ENCODE results near the gene CFAP410.

CFAP410 gene

GRCh38 chr21:44300262-44300959 is 38.8 kb downstream of the CFAP410 start:
- peak overlapping the region; percentile 61 for H3K4me3 ChIP-seq (ENCODE audit: low read depth, low read length)
- no peaks in the 10 kb centered on the region for H3K36me3 ChIP-seq
- no peaks in the 10 kb centered on the region for H3K9me3 ChIP-seq
- no peaks in the 10 kb centered on the region for H3K4me1 ChIP-seq
- peak; percentile 49 for DNase-seq
- TF ChIP-seq, protein P1, sequence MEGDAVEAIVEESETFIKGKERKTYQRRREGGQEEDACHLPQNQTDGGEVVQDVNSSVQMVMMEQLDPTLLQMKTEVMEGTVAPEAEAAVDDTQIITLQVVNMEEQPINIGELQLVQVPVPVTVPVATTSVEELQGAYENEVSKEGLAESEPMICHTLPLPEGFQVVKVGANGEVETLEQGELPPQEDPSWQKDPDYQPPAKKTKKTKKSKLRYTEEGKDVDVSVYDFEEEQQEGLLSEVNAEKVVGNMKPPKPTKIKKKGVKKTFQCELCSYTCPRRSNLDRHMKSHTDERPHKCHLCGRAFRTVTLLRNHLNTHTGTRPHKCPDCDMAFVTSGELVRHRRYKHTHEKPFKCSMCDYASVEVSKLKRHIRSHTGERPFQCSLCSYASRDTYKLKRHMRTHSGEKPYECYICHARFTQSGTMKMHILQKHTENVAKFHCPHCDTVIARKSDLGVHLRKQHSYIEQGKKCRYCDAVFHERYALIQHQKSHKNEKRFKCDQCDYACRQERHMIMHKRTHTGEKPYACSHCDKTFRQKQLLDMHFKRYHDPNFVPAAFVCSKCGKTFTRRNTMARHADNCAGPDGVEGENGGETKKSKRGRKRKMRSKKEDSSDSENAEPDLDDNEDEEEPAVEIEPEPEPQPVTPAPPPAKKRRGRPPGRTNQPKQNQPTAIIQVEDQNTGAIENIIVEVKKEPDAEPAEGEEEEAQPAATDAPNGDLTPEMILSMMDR (IDR thresholded peaks at IDR 0.05; ENCODE audit: low read depth, low read length), result no peak
- no peaks in the 10 kb centered on the region for H3K27me3 ChIP-seq

- no peaks in the 10 kb centered on the region for H3K4me1 ChIP-seq
- peak; percentile 76 for DNase-seq
- TF ChIP-seq, protein P1 (IDR thresholded peaks at IDR 0.05; ENCODE audit: low read depth, low read length), result no peak
These were observed 39.5 kb downstream of the CFAP410 start, which contains the start of gene PFKL for GRCh38 chr21:44299458-44300261. PFKL (plus strand) TSS chr21:44300053; CDS start chr21:44300106, 53 bp downstream.

GRCh38 chr21:44299085-44299457 is 40.1 kb downstream of the CFAP410 start:
- no peak for DNase-seq
- Histone ChIP-seq H3K4me1 (no peaks in the 10 kb centered on the region), H3K9me3 (no peaks in the 10 kb centered on the region), H3K36me3 (no peaks in the 10 kb centered on the region), H3K27me3 (no peaks in the 10 kb centered on the region), H3K4me3 (ENCODE audit: low read depth, low read length) (peak overlapping the region; percentile 59)
- TF ChIP-seq, protein P1 (IDR thresholded peaks at IDR 0.05; ENCODE audit: low read depth, low read length), result no peak

More at GRCh38 chr21:44299458-44300261, 39.5 kb downstream of the CFAP410 start, which contains the start of gene PFKL:
- H3K9me3 ChIP-seq, result no peaks in the 10 kb centered on the region
- H3K4me3 ChIP-seq (ENCODE audit: low read depth, low read length), result peak within 1 kb of the TSS; percentile 61
- no peaks in the 10 kb centered on the region for H3K27me3 ChIP-seq
- no peaks in the 10 kb centered on the region for H3K36me3 ChIP-seq

GRCh38 chr21:44298301-44298700 is 40.9 kb downstream of the CFAP410 start:
- Histone ChIP-seq H3K4me1 (no peaks in the 10 kb centered on the region), H3K27me3 (no peaks in the 10 kb centered on the region), H3K9me3 (no peaks in the 10 kb centered on the region), H3K4me3 (ENCODE audit: low read depth, low read length) (no peak overlapping the region), H3K36me3 (no peaks in the 10 kb centered on the region)
- TF ChIP-seq, protein P1 (IDR thresholded peaks at IDR 0.05; ENCODE audit: low read depth, low read length), result peak; percentile 31; the same call in 1 of the 2 replicates
- DNase-seq, result no peak

- TF ChIP-seq, protein P1 (IDR thresholded peaks at IDR 0.05; ENCODE audit: low read depth, low read length), result peak; percentile 83
- Histone ChIP-seq H3K4me3 (ENCODE audit: low read depth, low read length) (no peak overlapping the region), H3K36me3 (no peaks in the 10 kb centered on the region), H3K4me1 (no peaks in the 10 kb centered on the region), H3K27me3 (no peaks in the 10 kb centered on the region), H3K9me3 (no peaks in the 10 kb centered on the region)
- peak; percentile 84 for DNase-seq
These were observed 41.5 kb downstream of the CFAP410 start for GRCh38 chr21:44297525-44298290.

Data from BE2C (cell line).